K562 (cell line): ENCODE data around the gene CDC42EP1. TPM values are rescaled to one million over a fixed set of nuclear protein-coding genes. Genes with fewer than 3 reads are reported as not detected.

Experiments
- CEBPG ChIP-seq, 3 experiments: fragments of 200-800 bp in 1 of 3; sonication (Bioruptor generic) in 1 of 3; sonication (generic) in 1 of 3; formaldehyde crosslinking in 1 of 3; IDR thresholded peaks in 2 of 3; conservative IDR thresholded peaks in 1 of 3; 2 replicates each; pipeline versions ENCODE4 v1.6.1 to v1.8.0; 2016 to 2022; ENCODE audit warnings: missing compliant biosample characterization in 2 of 3, missing genetic modification characterization in 2 of 3, mild to moderate bottlenecking in 1 of 3, missing genetic modification reagents in 1 of 3
- COPS2 ChIP-seq: fragments of 450-650 bp; conservative IDR thresholded peaks from 2 replicates; pipeline ENCODE4 v1.6.1; 2016; ENCODE audit warnings: mild to moderate bottlenecking, moderate library complexity
- MAX ChIP-seq: sonication (generic); formaldehyde crosslinking; IDR thresholded peaks from 2 replicates; pipeline ENCODE4 v1.9.0; 2022; ENCODE audit warnings: mild to moderate bottlenecking, missing genetic modification reagents
- TEAD1 ChIP-seq, 2 experiments: fragments of 450-650 bp in 1 of 2; sonication (generic) in 1 of 2; formaldehyde crosslinking; IDR thresholded peaks; 2 replicates each; pipeline versions ENCODE4 v1.4.0 to v1.8.0; 2020 to 2022; ENCODE audit warnings: mild to moderate bottlenecking in 2 of 2, missing genetic modification reagents in 1 of 2
- polyA plus RNA-seq, 8 experiments: library from polyadenylated mRNA; depleted of rRNA in 4 of 8; stranded (reverse) in 5 of 8; unstranded in 3 of 8; fragments of >200 nt; fragmentation: Nextera tagmentation in 2 of 8; fragmentation: Illumina TruSeq in 1 of 8; extraction: Ambion mirVana in 2 of 8; extraction: Trizol in 1 of 8; gene quantifications; 2 replicates each; pipeline versions ENCODE4 v1.2.1 to v1.2.3, GENCODE V29; 2011 to 2014; ENCODE audit warnings: inconsistent platforms in 1 of 8, missing spikeins in 1 of 8
- total RNA-seq, 7 experiments: library from RNA; depleted of rRNA in 6 of 7; stranded (reverse); fragments of >200 nt in 6 of 7; fragmentation: Illumina TruSeq in 2 of 7; extraction: Trizol in 2 of 7; gene quantifications; 2 replicates each; pipeline versions ENCODE4 v1.2.1 to v1.2.3, GENCODE V29; 2011 to 2021; ENCODE audit warnings: low replicate concordance in 1 of 7
- TF ChIP-seq, protein P1 (sequence below): fragments of 450-650 bp; IDR thresholded peaks from 2 replicates; pipeline ENCODE4 v1.6.1; 2016

Gene CDC42EP1
- total and polyA plus RNA-seq, 9 of the 15 experiments (the other 6 are each of a cell fraction or from before 2014, with no cell fraction given) = 0.67 to 70.2 (median 7.3) TPM

GRCh38 chr22:37563153-37564081 is 3.1 kb downstream of the CDC42EP1 start (continued):
- no peak for TF ChIP-seq COPS2
- 0 out of 2 replicates have a peak, but pooled peaks have one; percentile 23 for TF ChIP-seq MAX
- TF ChIP-seq CEBPG (CRISPR knock-in tag; IDR thresholded peaks at IDR 0.05) = peak; percentile 45; the same call in 1 of the 2 replicates
- TF ChIP-seq CEBPG (tag; conservative IDR thresholded peaks at IDR 0.05 in 1 of 2, IDR thresholded peaks at IDR 0.05 in 1 of 2) = no peak
- peak in 1 of 2 experiments; percentile 75; a peak in 1 of 4 replicates for TF ChIP-seq TEAD1 (CRISPR knock-in tag; IDR thresholded peaks at IDR 0.05)
- TF ChIP-seq, protein P1, sequence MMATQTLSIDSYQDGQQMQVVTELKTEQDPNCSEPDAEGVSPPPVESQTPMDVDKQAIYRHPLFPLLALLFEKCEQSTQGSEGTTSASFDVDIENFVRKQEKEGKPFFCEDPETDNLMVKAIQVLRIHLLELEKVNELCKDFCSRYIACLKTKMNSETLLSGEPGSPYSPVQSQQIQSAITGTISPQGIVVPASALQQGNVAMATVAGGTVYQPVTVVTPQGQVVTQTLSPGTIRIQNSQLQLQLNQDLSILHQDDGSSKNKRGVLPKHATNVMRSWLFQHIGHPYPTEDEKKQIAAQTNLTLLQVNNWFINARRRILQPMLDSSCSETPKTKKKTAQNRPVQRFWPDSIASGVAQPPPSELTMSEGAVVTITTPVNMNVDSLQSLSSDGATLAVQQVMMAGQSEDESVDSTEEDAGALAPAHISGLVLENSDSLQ = peak; percentile 80
- TF ChIP-seq, all 486 proteins: peak for 27
